ENCODE data around the gene MDN1. TPM values are rescaled to one million over a fixed set of nuclear protein-coding genes. Genes with fewer than 3 reads are reported as not detected.
A peak's percentile ranks its signal among the peaks of the same experiment; 100 is the strongest.

The MDN1 gene, protein sequence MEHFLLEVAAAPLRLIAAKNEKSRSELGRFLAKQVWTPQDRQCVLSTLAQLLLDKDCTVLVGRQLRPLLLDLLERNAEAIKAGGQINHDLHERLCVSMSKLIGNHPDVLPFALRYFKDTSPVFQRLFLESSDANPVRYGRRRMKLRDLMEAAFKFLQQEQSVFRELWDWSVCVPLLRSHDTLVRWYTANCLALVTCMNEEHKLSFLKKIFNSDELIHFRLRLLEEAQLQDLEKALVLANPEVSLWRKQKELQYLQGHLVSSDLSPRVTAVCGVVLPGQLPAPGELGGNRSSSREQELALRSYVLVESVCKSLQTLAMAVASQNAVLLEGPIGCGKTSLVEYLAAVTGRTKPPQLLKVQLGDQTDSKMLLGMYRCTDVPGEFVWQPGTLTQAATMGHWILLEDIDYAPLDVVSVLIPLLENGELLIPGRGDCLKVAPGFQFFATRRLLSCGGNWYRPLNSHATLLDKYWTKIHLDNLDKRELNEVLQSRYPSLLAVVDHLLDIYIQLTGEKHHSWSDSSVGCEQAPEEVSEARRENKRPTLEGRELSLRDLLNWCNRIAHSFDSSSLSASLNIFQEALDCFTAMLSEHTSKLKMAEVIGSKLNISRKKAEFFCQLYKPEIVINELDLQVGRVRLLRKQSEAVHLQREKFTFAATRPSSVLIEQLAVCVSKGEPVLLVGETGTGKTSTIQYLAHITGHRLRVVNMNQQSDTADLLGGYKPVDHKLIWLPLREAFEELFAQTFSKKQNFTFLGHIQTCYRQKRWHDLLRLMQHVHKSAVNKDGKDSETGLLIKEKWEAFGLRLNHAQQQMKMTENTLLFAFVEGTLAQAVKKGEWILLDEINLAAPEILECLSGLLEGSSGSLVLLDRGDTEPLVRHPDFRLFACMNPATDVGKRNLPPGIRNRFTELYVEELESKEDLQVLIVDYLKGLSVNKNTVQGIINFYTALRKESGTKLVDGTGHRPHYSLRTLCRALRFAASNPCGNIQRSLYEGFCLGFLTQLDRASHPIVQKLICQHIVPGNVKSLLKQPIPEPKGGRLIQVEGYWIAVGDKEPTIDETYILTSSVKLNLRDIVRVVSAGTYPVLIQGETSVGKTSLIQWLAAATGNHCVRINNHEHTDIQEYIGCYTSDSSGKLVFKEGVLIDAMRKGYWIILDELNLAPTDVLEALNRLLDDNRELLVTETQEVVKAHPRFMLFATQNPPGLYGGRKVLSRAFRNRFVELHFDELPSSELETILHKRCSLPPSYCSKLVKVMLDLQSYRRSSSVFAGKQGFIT (N-terminal part only)
- total RNA-seq: 59.5 and 66.6 TPM in 2 replicates
- total RNA-seq (2013): 42.4 TPM
- polyA plus RNA-seq: 15.8 and 16.5 TPM in 2 replicates
- 23.7 and 25.3 TPM in 2 replicates for polyA minus RNA-seq

DNA sequence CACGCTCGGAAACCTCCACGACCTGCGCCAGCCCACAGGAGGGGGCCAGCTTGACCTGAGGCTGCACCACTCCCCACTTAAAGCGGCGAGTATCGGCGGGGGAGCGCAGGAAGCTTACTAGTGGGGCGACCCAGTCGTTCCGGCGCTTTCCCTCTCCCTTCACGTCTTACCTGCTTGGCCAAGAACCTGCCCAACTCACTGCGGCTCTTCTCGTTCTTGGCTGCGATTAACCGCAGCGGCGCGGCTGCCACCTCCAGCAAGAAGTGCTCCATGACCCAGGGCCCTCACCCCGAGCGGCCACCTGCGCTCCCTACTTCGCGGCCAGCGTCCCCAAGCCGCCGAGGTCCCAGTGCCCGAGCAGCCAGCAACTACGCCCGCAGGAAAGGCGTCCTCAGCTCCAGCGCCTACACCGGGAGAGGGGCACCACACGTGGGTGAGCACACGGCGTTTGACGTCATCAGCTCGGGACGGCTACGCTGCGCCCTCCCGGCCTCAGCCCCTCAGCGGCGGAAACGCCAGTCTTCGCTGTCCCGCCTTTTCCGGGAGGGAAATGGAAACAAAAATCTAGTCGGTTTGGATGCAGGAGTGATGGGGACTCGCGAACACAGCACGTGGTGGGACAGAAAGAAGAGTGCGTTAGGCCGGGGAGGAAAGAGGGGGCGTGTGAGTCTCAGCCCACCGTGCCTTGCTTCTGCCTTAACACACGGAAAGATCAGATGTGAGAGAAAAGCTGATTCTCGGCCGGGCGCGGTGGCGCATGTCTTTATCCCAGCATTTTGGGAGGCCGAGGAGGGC lies at the start of gene MDN1:
TSS of gene MDN1 (minus strand) at position 459 of the 795 bp plus-strand sequence. CDS start at position 272, 187 bp downstream.
- TF ChIP-seq EZH2 (IDR thresholded peaks at IDR 0.05; ENCODE audit: borderline replicate concordance, insufficient read depth, low read depth, low read length, poor library complexity, severe bottlenecking): no peak
- TF ChIP-seq, protein P1, sequence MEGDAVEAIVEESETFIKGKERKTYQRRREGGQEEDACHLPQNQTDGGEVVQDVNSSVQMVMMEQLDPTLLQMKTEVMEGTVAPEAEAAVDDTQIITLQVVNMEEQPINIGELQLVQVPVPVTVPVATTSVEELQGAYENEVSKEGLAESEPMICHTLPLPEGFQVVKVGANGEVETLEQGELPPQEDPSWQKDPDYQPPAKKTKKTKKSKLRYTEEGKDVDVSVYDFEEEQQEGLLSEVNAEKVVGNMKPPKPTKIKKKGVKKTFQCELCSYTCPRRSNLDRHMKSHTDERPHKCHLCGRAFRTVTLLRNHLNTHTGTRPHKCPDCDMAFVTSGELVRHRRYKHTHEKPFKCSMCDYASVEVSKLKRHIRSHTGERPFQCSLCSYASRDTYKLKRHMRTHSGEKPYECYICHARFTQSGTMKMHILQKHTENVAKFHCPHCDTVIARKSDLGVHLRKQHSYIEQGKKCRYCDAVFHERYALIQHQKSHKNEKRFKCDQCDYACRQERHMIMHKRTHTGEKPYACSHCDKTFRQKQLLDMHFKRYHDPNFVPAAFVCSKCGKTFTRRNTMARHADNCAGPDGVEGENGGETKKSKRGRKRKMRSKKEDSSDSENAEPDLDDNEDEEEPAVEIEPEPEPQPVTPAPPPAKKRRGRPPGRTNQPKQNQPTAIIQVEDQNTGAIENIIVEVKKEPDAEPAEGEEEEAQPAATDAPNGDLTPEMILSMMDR (IDR thresholded peaks at IDR 0.05): no peak
- Mint-ChIP-seq H3K4me1 (peaks cover 29% of the 10 kb centered on the region), H3K27ac (peak within 1 kb of the TSS; percentile 96), H3K4me3 (peak within 1 kb of the TSS; percentile 98), H3K27me3 (no peaks in the 10 kb centered on the region), H3K9me3 (ENCODE audit: insufficient read depth) (no peaks in the 10 kb centered on the region)
- peak within 1 kb of the TSS; percentile 41 to 99 (median 89) for H3K4me3 ChIP-seq (ENCODE audit: control extremely low read depth in 1 of 5, extremely low read depth in 1 of 5, insufficient read depth in 1 of 5, low read depth in 2 of 5, low read length in 4 of 5)
- peak within 1 kb of the TSS; percentile 95 for H2AFZ ChIP-seq (ENCODE audit: insufficient read depth, low read depth, low read length, poor library complexity, severe bottlenecking)
- H3K9ac ChIP-seq (ENCODE audit: low read length): peak within 1 kb of the TSS; percentile 86
- H4K20me1 ChIP-seq (ENCODE audit: control insufficient read depth, insufficient read depth, low read length, poor library complexity, severe bottlenecking): peaks cover 25% of the 10 kb centered on the region
- peak within 1 kb of the TSS; percentile 89 for H3K4me2 ChIP-seq (replicated peaks; ENCODE audit: low read depth, low read length, poor library complexity, severe bottlenecking)
- CTCF ChIA-PET: interaction anchor here (0.7 to 3.2 kb wide), 14 partner anchors 9 to 660 kb away, joined by 3 to 22 read pairs (median 3); partner anchors contain the start of gene CASP8AP2
- H3K36me3 ChIP-seq (replicated peaks in 1 of 2; ENCODE audit: control extremely low read depth in 1 of 2, control insufficient read depth in 1 of 2, extremely low read depth in 1 of 2, insufficient read depth in 2 of 2, low read length in 1 of 2): peaks cover 0 to 3% of the 10 kb centered on the region in 2 experiments
- POLR2A ChIA-PET: interaction anchor here (0.6 to 2.4 kb wide), 5 partner anchors 9 to 667 kb away, joined by 3 to 34 read pairs (median 3); partner anchors contain the start of gene CASP8AP2
- no peaks in the 10 kb centered on the region for H3K27me3 ChIP-seq (replicated peaks in 1 of 4; ENCODE audit: control extremely low read depth in 1 of 4, control insufficient read depth in 3 of 4, insufficient read depth in 4 of 4, low read length in 3 of 4)
- WGBS (ENCODE audit: insufficient coverage): under 1% methylated on average over 60 of the region's 65 CpGs
- DNase-seq (peak; percentile 93), ATAC-seq (ENCODE audit: low read depth) (peak; percentile 91)
- peaks cover 24 to 32% of the 10 kb centered on the region in 2 donors for H3K4me1 ChIP-seq (ENCODE audit: control insufficient read depth in 2 of 2, insufficient read depth in 2 of 2, low read length in 2 of 2)
- H3K9me3 ChIP-seq (ENCODE audit: control extremely low read depth in 1 of 3, control insufficient read depth in 2 of 3, insufficient read depth in 1 of 3, low read length in 2 of 3): no peaks in the 10 kb centered on the region
- peak within 1 kb of the TSS; percentile 80 to 85 for H3K27ac ChIP-seq (ENCODE audit: low read length in 2 of 2)
- peaks cover 64% of the 10 kb centered on the region for H3K79me2 ChIP-seq (ENCODE audit: control insufficient read depth, insufficient read depth, low read length)
- intact Hi-C loops (cut with micrococcal nuclease): loop anchor here (1.0 to 10.0 kb wide), 10 partner anchors 10 to 768 kb away; partner anchors contain the start of genes ANKRD6, BACH2, CASP8AP2 and LYRM2
